T-cell (primary cell): Measurements from ENCODE around the gene GRM8. TPM values are rescaled to one million over a fixed set of nuclear protein-coding genes. Genes with fewer than 3 reads are reported as not detected.
A peak's percentile ranks its signal among the peaks of the same experiment; 100 is the strongest.

ENCODE experiments used
- ATAC-seq, 4 experiments: fragments of 200-7000 bp in 3 of 4; fragments of 150-1000 bp in 1 of 4; cut with Tn5 transposase; replicated peaks in 1 of 4; 1 replicate in 3 of 4; 2 replicates in 1 of 4; pipeline ENCODE4 v1.10.0; 2021; ENCODE audit warnings: moderate library complexity in 3 of 4, mild to moderate bottlenecking in 2 of 4, moderate number of reproducible peaks in 1 of 4
- CTCF ChIA-PET, 2 donors: fragments of 300-600 bp; sonication (Branson Sonifier 250); formaldehyde crosslinking; loops; one replicate each; lab custom pipeline; 2022; ENCODE audit warnings: antibody characterized with exemption in 2 of 2; lab: Charles Lee
- POLR2A ChIA-PET, 2 donors: fragments of 300-600 bp; sonication (Branson Sonifier 250); formaldehyde crosslinking; loops; one replicate each; lab custom pipeline; 2022; ENCODE audit warnings: antibody characterized with exemption in 2 of 2; lab: Charles Lee
- DNase-seq, 35 experiments: peaks; one replicate each; pipeline versions ENCODE4 v3.0.0 to v3.0.0-alpha.2; 2013 to 2023
- H3K27ac ChIP-seq: one replicate; pipeline ENCODE4 v1.5.1; 2013; ENCODE audit warnings: low read length
- H3K27me3 ChIP-seq, 2 experiments: replicated peaks in 1 of 2; 1 replicate in 1 of 2; 2 replicates in 1 of 2; pipeline versions ENCODE4 v1.6.1 to v1.7.0; 2013; ENCODE audit warnings: low read length in 1 of 2, mixed read lengths in 1 of 2; ENCODE audit not compliant: control insufficient read depth in 2 of 2, insufficient read depth in 2 of 2; ENCODE audit errors: extremely low read depth in 1 of 2
- H3K36me3 ChIP-seq, 2 donors: 1 replicate in 1 of 2; 2 replicates in 1 of 2; pipeline versions ENCODE4 v1.6.1 to v1.7.0; 2013; ENCODE audit warnings: low read length in 1 of 2; ENCODE audit not compliant: control insufficient read depth in 2 of 2, insufficient read depth in 1 of 2; ENCODE audit errors: extremely low read depth in 1 of 2
- H3K4me1 ChIP-seq, 2 experiments: 1 replicate in 1 of 2; 2 replicates in 1 of 2; pipeline versions ENCODE4 v1.6.1 to v1.7.0; 2013; ENCODE audit warnings: low read length in 2 of 2, mixed read lengths in 1 of 2; ENCODE audit not compliant: insufficient read depth in 2 of 2, control insufficient read depth in 1 of 2; ENCODE audit errors: extremely low read depth in 1 of 2
- H3K4me3 ChIP-seq, 2 donors: 1 replicate in 1 of 2; 2 replicates in 1 of 2; pipeline versions ENCODE4 v1.5.1 to v1.7.0; 2013; ENCODE audit warnings: mild to moderate bottlenecking in 2 of 2, low read length in 1 of 2, moderate library complexity in 1 of 2; ENCODE audit not compliant: control insufficient read depth in 1 of 2; ENCODE audit errors: extremely low read depth in 1 of 2
- H3K9me3 ChIP-seq: 2 replicates; pipeline ENCODE4 v1.7.0; 2013
- H3K27ac Mint-ChIP-seq, 2 donors: one replicate each; pipeline ENCODE4 v1.8.0; 2020 to 2021; ENCODE audit warnings: mild to moderate bottlenecking in 2 of 2, mixed read lengths in 2 of 2
- H3K27me3 Mint-ChIP-seq, 2 donors: one replicate each; pipeline ENCODE4 v1.8.0; 2021 to 2022; ENCODE audit warnings: mixed read lengths in 2 of 2
- H3K36me3 Mint-ChIP-seq: one replicate; pipeline ENCODE4 v1.8.0; 2021; ENCODE audit warnings: mixed read lengths
- H3K4me1 Mint-ChIP-seq, 3 donors: one replicate each; pipeline ENCODE4 v1.8.0; 2020 to 2022; ENCODE audit warnings: mixed read lengths in 3 of 3, mild to moderate bottlenecking in 1 of 3
- H3K4me3 Mint-ChIP-seq, 3 donors: one replicate each; pipeline ENCODE4 v1.8.0; 2020 to 2022; ENCODE audit warnings: mild to moderate bottlenecking in 3 of 3, mixed read lengths in 3 of 3, moderate library complexity in 3 of 3
- H3K9me3 Mint-ChIP-seq, 3 donors: one replicate each; pipeline ENCODE4 v1.8.0; 2020 to 2022; ENCODE audit warnings: mixed read lengths in 3 of 3
- WGBS: methylation state at CpG from one replicate; pipeline ENCODE4 v1.1.5; 2013; ENCODE audit warnings: missing lambda C conversion rate; ENCODE audit not compliant: insufficient coverage; 5-methylcytosine and 5-hydroxymethylcytosine counted together
- total RNA-seq, 35 experiments: library from RNA in 6 of 35; stranded (reverse) in 6 of 35; fragments of 120-200 nt in 1 of 35; gene quantifications; one replicate each; pipeline versions ENCODE4 v1.2.1 to v1.2.4 and lab custom pipeline; 2013 to 2026

The GRM8 gene
- total RNA-seq, 5 donors from 2014 or later (not counting 1 experiment from before 2014, with no cell fraction given), result not detected

- Histone ChIP-seq H3K36me3 (no peaks in the 10 kb centered on the region), H3K27ac (no peak overlapping the region), H3K9me3 (no peaks in the 10 kb centered on the region), H3K4me1 (no peaks in the 10 kb centered on the region), H3K4me3 (no peak overlapping the region), H3K27me3 (no peaks in the 10 kb centered on the region)
- POLR2A ChIA-PET, result no interaction called here
- ATAC-seq (no peak), DNase-seq (no peak)
- no peak overlapping the region for H3K27ac Mint-ChIP-seq
- 95% methylated on average over 4 of the region's 7 CpGs for WGBS
- CTCF ChIA-PET, result no interaction called here
- H3K27me3 Mint-ChIP-seq, result no peaks in the 10 kb centered on the region
- peaks cover 0 to 7% (median 2%) of the 10 kb centered on the region in 3 donors for H3K9me3 Mint-ChIP-seq
- peaks cover 0 to 2% (median 0%) of the 10 kb centered on the region in 3 donors for H3K4me1 Mint-ChIP-seq
- H3K36me3 Mint-ChIP-seq, result no peaks in the 10 kb centered on the region
- H3K4me3 Mint-ChIP-seq, result no peak overlapping the region
Observed at GRCh38 chr7:126702242-126703016, 550.3 kb downstream of the GRM8 start.

GRCh38 chr7:126700807-126701604 lies 551.7 kb downstream of the GRM8 start:
- Mint-ChIP-seq H3K4me3 (no peak overlapping the region), H3K4me1 (peaks cover 0 to 2% (median 0%) of the 10 kb centered on the region in 3 donors), H3K36me3 (no peaks in the 10 kb centered on the region), H3K9me3 (peaks cover 0 to 7% (median 2%) of the 10 kb centered on the region in 3 donors), H3K27me3 (no peaks in the 10 kb centered on the region), H3K27ac (no peak overlapping the region)
- DNase-seq, result peak in 30 of 35 experiments; percentile 2 to 44 (median 20)
- H3K36me3 ChIP-seq, result no peaks in the 10 kb centered on the region
- H3K4me1 ChIP-seq, result no peaks in the 10 kb centered on the region
- WGBS, result no CpG with 5 or more reads among the region's 5 CpGs
- H3K9me3 ChIP-seq, result no peaks in the 10 kb centered on the region
- peak; percentile 76 to 89 (median 82) for ATAC-seq
- H3K4me3 ChIP-seq, result no peak overlapping the region
- H3K27ac ChIP-seq, result no peak overlapping the region
- no peaks in the 10 kb centered on the region for H3K27me3 ChIP-seq
- ChIA-PET POLR2A (no interaction called here), CTCF (no interaction called here)

GRCh38 chr7:126699707-126700106 lies 553.0 kb downstream of the GRM8 start:
- ChIA-PET CTCF (no interaction called here), POLR2A (no interaction called here)
- H3K4me3 Mint-ChIP-seq, result no peak overlapping the region
- H3K4me1 Mint-ChIP-seq, result peaks cover 0 to 2% (median 0%) of the 10 kb centered on the region in 3 donors
- no peaks in the 10 kb centered on the region for H3K36me3 Mint-ChIP-seq
- no peaks in the 10 kb centered on the region for H3K4me1 ChIP-seq
- no peaks in the 10 kb centered on the region for H3K9me3 ChIP-seq
- H3K27me3 ChIP-seq, result no peaks in the 10 kb centered on the region
- H3K27ac ChIP-seq, result no peak overlapping the region
- H3K9me3 Mint-ChIP-seq, result peaks cover 0 to 1% (median under 1%) of the 10 kb centered on the region in 3 donors
- H3K36me3 ChIP-seq, result no peaks in the 10 kb centered on the region
- no peaks in the 10 kb centered on the region for H3K27me3 Mint-ChIP-seq
- no peak overlapping the region for H3K4me3 ChIP-seq
- ATAC-seq (no peak), DNase-seq (no peak)
- no peak overlapping the region for H3K27ac Mint-ChIP-seq

GRCh38 chr7:126698909-126699308 lies 553.8 kb downstream of the GRM8 start:
- no peaks in the 10 kb centered on the region for H3K27me3 Mint-ChIP-seq
- H3K4me1 Mint-ChIP-seq, result peaks cover 0 to 2% (median 0%) of the 10 kb centered on the region in 3 donors
- H3K27ac Mint-ChIP-seq, result no peak overlapping the region
- H3K4me3 ChIP-seq, result no peak overlapping the region
- H3K4me3 Mint-ChIP-seq, result no peak overlapping the region
- H3K9me3 Mint-ChIP-seq, result no peaks in the 10 kb centered on the region
- H3K4me1 ChIP-seq, result no peaks in the 10 kb centered on the region
- CTCF ChIA-PET, result no interaction called here
- H3K36me3 Mint-ChIP-seq, result no peaks in the 10 kb centered on the region
- H3K36me3 ChIP-seq, result no peaks in the 10 kb centered on the region
- H3K27me3 ChIP-seq, result no peaks in the 10 kb centered on the region
- no peak overlapping the region for H3K27ac ChIP-seq
- H3K9me3 ChIP-seq, result no peaks in the 10 kb centered on the region
- POLR2A ChIA-PET, result no interaction called here
- DNase-seq (no peak), ATAC-seq (no peak)
- WGBS, result no CpG with 5 or more reads among the region's 2 CpGs

GRCh38 chr7:126698446-126698845 lies 554.3 kb downstream of the GRM8 start:
- CTCF ChIA-PET, result no interaction called here

GRCh38 chr7:126696256-126697038 lies 556.3 kb downstream of the GRM8 start:
- no peaks in the 10 kb centered on the region for H3K9me3 ChIP-seq
- WGBS, result 100% methylated on average over 1 of the region's 9 CpGs
- Mint-ChIP-seq H3K36me3 (no peaks in the 10 kb centered on the region), H3K9me3 (no peaks in the 10 kb centered on the region), H3K27ac (no peak overlapping the region), H3K27me3 (no peaks in the 10 kb centered on the region), H3K4me3 (no peak overlapping the region), H3K4me1 (peaks cover 0 to 2% (median 0%) of the 10 kb centered on the region in 3 donors)
- ChIA-PET POLR2A (no interaction called here), CTCF (no interaction called here)
- H3K27ac ChIP-seq, result no peak overlapping the region
- H3K36me3 ChIP-seq, result no peaks in the 10 kb centered on the region
- ATAC-seq (no peak), DNase-seq (no peak)
- no peaks in the 10 kb centered on the region for H3K4me1 ChIP-seq
- H3K27me3 ChIP-seq, result no peaks in the 10 kb centered on the region
- H3K4me3 ChIP-seq, result no peak overlapping the region

More at GRCh38 chr7:126698446-126698845, 554.3 kb downstream of the GRM8 start:
- Histone ChIP-seq H3K4me3 (no peak overlapping the region), H3K9me3 (no peaks in the 10 kb centered on the region), H3K4me1 (no peaks in the 10 kb centered on the region), H3K36me3 (no peaks in the 10 kb centered on the region), H3K27ac (no peak overlapping the region), H3K27me3 (no peaks in the 10 kb centered on the region)
- H3K4me3 Mint-ChIP-seq, result no peak overlapping the region
- no peaks in the 10 kb centered on the region for H3K36me3 Mint-ChIP-seq
- no peak for DNase-seq
- H3K27ac Mint-ChIP-seq, result no peak overlapping the region
- H3K9me3 Mint-ChIP-seq, result no peaks in the 10 kb centered on the region
- no CpG with 5 or more reads among the region's 2 CpGs for WGBS
- H3K27me3 Mint-ChIP-seq, result no peaks in the 10 kb centered on the region
- POLR2A ChIA-PET, result no interaction called here
- peaks cover 0 to 2% (median 0%) of the 10 kb centered on the region in 3 donors for H3K4me1 Mint-ChIP-seq
- no peak for ATAC-seq
